Astrocyte (in vitro differentiated cells and primary cell): ENCODE measurements around the gene SPATA20.

ENCODE experiments used
- CTCF ChIP-seq: IDR thresholded peaks from 2 replicates; pipeline ENCODE4 v1.5.1; 2011; ENCODE audit warnings: low read depth, mild to moderate bottlenecking, inconsistent platforms, low read length, moderate library complexity; ENCODE audit not compliant: insufficient read depth
- EZH2 ChIP-seq: IDR thresholded peaks from 2 replicates; pipeline ENCODE4 v1.6.1; 2012; ENCODE audit warnings: mild to moderate bottlenecking, low read length, inconsistent platforms; ENCODE audit not compliant: insufficient read depth

- TF ChIP-seq CTCF, result no peak
- no peak for TF ChIP-seq EZH2
These were observed 12.0 kb upstream of the SPATA20 start for GRCh38 chr17:50534979-50535326.
